ENCODE data around the gene SMIM30.
"Not testable (repeated sequence)": the region's sequence is repeated elsewhere in the genome, so short reads cannot be mapped to it uniquely, and the experiment has no call there.

The SMIM30 gene

GRCh38 chr7:113118074-113118959 is at the start of gene SMIM30:
SMIM30 (minus strand) TSS chr7:113118554; CDS start chr7:113117578, 976 bp downstream.
- H3K27me3 ChIP-seq (ENCODE audit: control insufficient read depth, insufficient read depth, low read length): peaks cover 4% of the 10 kb centered on the region
- no peaks in the 10 kb centered on the region for H3K36me3 ChIP-seq (ENCODE audit: control insufficient read depth, insufficient read depth, low read length)

GRCh38 chr7:113166176-113166575 is 47.8 kb upstream of the SMIM30 start:
- not testable (repeated sequence) for H3K4me3 ChIP-seq (ENCODE audit: low read depth, low read length); H3K27me3 ChIP-seq (ENCODE audit: control insufficient read depth, insufficient read depth, low read length); H3K9me3 ChIP-seq (ENCODE audit: control insufficient read depth, insufficient read depth, low read length); H3K36me3 ChIP-seq (ENCODE audit: control insufficient read depth, insufficient read depth, low read length); H3K4me1 ChIP-seq (ENCODE audit: control insufficient read depth, insufficient read depth, low read length); H3K9ac ChIP-seq (ENCODE audit: low read depth, low read length)

More at GRCh38 chr7:113118074-113118959, at the start of gene SMIM30:
- Histone ChIP-seq H3K9me3 (ENCODE audit: control insufficient read depth, insufficient read depth, low read length) (no peaks in the 10 kb centered on the region), H3K9ac (ENCODE audit: low read depth, low read length) (peak within 1 kb of the TSS; percentile 14), H3K4me1 (ENCODE audit: control insufficient read depth, insufficient read depth, low read length) (peaks cover 3% of the 10 kb centered on the region), H3K4me3 (ENCODE audit: low read depth, low read length) (peak within 1 kb of the TSS; percentile 86)

GRCh38 chr7:113161050-113161449 is 42.7 kb upstream of the SMIM30 start:
- Histone ChIP-seq H3K9ac (ENCODE audit: low read depth, low read length) (no peak overlapping the region), H3K4me1 (ENCODE audit: control insufficient read depth, insufficient read depth, low read length) (no peaks in the 10 kb centered on the region), H3K4me3 (ENCODE audit: low read depth, low read length) (no peak overlapping the region), H3K9me3 (ENCODE audit: control insufficient read depth, insufficient read depth, low read length) (no peaks in the 10 kb centered on the region), H3K36me3 (ENCODE audit: control insufficient read depth, insufficient read depth, low read length) (no peaks in the 10 kb centered on the region), H3K27me3 (ENCODE audit: control insufficient read depth, insufficient read depth, low read length) (no peaks in the 10 kb centered on the region)

- no peaks in the 10 kb centered on the region for H3K9me3 ChIP-seq (ENCODE audit: control insufficient read depth, insufficient read depth, low read length)
- no peak overlapping the region for H3K9ac ChIP-seq (ENCODE audit: low read depth, low read length)
- no peaks in the 10 kb centered on the region for H3K36me3 ChIP-seq (ENCODE audit: control insufficient read depth, insufficient read depth, low read length)
- no peaks in the 10 kb centered on the region for H3K27me3 ChIP-seq (ENCODE audit: control insufficient read depth, insufficient read depth, low read length)
- H3K4me3 ChIP-seq (ENCODE audit: low read depth, low read length): no peak overlapping the region
- H3K4me1 ChIP-seq (ENCODE audit: control insufficient read depth, insufficient read depth, low read length): no peaks in the 10 kb centered on the region
Observed at GRCh38 chr7:113159746-113160339, 41.5 kb upstream of the SMIM30 start.

GRCh38 chr7:113158756-113159155 is 40.4 kb upstream of the SMIM30 start:
- Histone ChIP-seq H3K9me3 (ENCODE audit: control insufficient read depth, insufficient read depth, low read length) (no peaks in the 10 kb centered on the region), H3K4me1 (ENCODE audit: control insufficient read depth, insufficient read depth, low read length) (no peaks in the 10 kb centered on the region), H3K36me3 (ENCODE audit: control insufficient read depth, insufficient read depth, low read length) (no peaks in the 10 kb centered on the region), H3K27me3 (ENCODE audit: control insufficient read depth, insufficient read depth, low read length) (no peaks in the 10 kb centered on the region), H3K4me3 (ENCODE audit: low read depth, low read length) (no peak overlapping the region), H3K9ac (ENCODE audit: low read depth, low read length) (no peak overlapping the region)

- Histone ChIP-seq H3K9ac (ENCODE audit: low read depth, low read length) (no peak overlapping the region), H3K9me3 (ENCODE audit: control insufficient read depth, insufficient read depth, low read length) (no peaks in the 10 kb centered on the region), H3K4me3 (ENCODE audit: low read depth, low read length) (no peak overlapping the region), H3K27me3 (ENCODE audit: control insufficient read depth, insufficient read depth, low read length) (no peaks in the 10 kb centered on the region), H3K4me1 (ENCODE audit: control insufficient read depth, insufficient read depth, low read length) (no peaks in the 10 kb centered on the region), H3K36me3 (ENCODE audit: control insufficient read depth, insufficient read depth, low read length) (no peaks in the 10 kb centered on the region)
Observed at GRCh38 chr7:113154117-113154516, 35.8 kb upstream of the SMIM30 start.

- peaks cover 3% of the 10 kb centered on the region for H3K4me1 ChIP-seq (ENCODE audit: control insufficient read depth, insufficient read depth, low read length)
- H3K36me3 ChIP-seq (ENCODE audit: control insufficient read depth, insufficient read depth, low read length): no peaks in the 10 kb centered on the region
- no peaks in the 10 kb centered on the region for H3K27me3 ChIP-seq (ENCODE audit: control insufficient read depth, insufficient read depth, low read length)
- no peak overlapping the region for H3K9ac ChIP-seq (ENCODE audit: low read depth, low read length)
- no peak overlapping the region for H3K4me3 ChIP-seq (ENCODE audit: low read depth, low read length)
- H3K9me3 ChIP-seq (ENCODE audit: control insufficient read depth, insufficient read depth, low read length): no peaks in the 10 kb centered on the region
Observed at GRCh38 chr7:113144817-113145216, 26.5 kb upstream of the SMIM30 start.

- Histone ChIP-seq H3K27me3 (ENCODE audit: control insufficient read depth, insufficient read depth, low read length) (no peaks in the 10 kb centered on the region), H3K4me1 (ENCODE audit: control insufficient read depth, insufficient read depth, low read length) (peaks cover 3% of the 10 kb centered on the region), H3K36me3 (ENCODE audit: control insufficient read depth, insufficient read depth, low read length) (no peaks in the 10 kb centered on the region), H3K9ac (ENCODE audit: low read depth, low read length) (no peak overlapping the region), H3K9me3 (ENCODE audit: control insufficient read depth, insufficient read depth, low read length) (no peaks in the 10 kb centered on the region), H3K4me3 (ENCODE audit: low read depth, low read length) (no peak overlapping the region)
Observed at GRCh38 chr7:113143486-113144257, 25.3 kb upstream of the SMIM30 start.

- Histone ChIP-seq H3K36me3 (ENCODE audit: control insufficient read depth, insufficient read depth, low read length) (no peaks in the 10 kb centered on the region), H3K4me1 (ENCODE audit: control insufficient read depth, insufficient read depth, low read length) (peaks cover 3% of the 10 kb centered on the region), H3K9me3 (ENCODE audit: control insufficient read depth, insufficient read depth, low read length) (no peaks in the 10 kb centered on the region), H3K4me3 (ENCODE audit: low read depth, low read length) (no peak overlapping the region), H3K27me3 (ENCODE audit: control insufficient read depth, insufficient read depth, low read length) (no peaks in the 10 kb centered on the region), H3K9ac (ENCODE audit: low read depth, low read length) (no peak overlapping the region)
Observed at GRCh38 chr7:113142385-113143119, 24.2 kb upstream of the SMIM30 start.

GRCh38 chr7:113141803-113142202 is 23.4 kb upstream of the SMIM30 start:
- Histone ChIP-seq H3K27me3 (ENCODE audit: control insufficient read depth, insufficient read depth, low read length) (no peaks in the 10 kb centered on the region), H3K4me1 (ENCODE audit: control insufficient read depth, insufficient read depth, low read length) (peaks cover 3% of the 10 kb centered on the region), H3K9me3 (ENCODE audit: control insufficient read depth, insufficient read depth, low read length) (no peaks in the 10 kb centered on the region), H3K4me3 (ENCODE audit: low read depth, low read length) (no peak overlapping the region), H3K36me3 (ENCODE audit: control insufficient read depth, insufficient read depth, low read length) (no peaks in the 10 kb centered on the region), H3K9ac (ENCODE audit: low read depth, low read length) (no peak overlapping the region)

GRCh38 chr7:113140956-113141355 is 22.6 kb upstream of the SMIM30 start:
- no peaks in the 10 kb centered on the region for H3K36me3 ChIP-seq (ENCODE audit: control insufficient read depth, insufficient read depth, low read length)

More at GRCh38 chr7:113140956-113141355, 22.6 kb upstream of the SMIM30 start:
- no peak overlapping the region for H3K4me3 ChIP-seq (ENCODE audit: low read depth, low read length)
- no peaks in the 10 kb centered on the region for H3K27me3 ChIP-seq (ENCODE audit: control insufficient read depth, insufficient read depth, low read length)
- H3K4me1 ChIP-seq (ENCODE audit: control insufficient read depth, insufficient read depth, low read length): peaks cover 3% of the 10 kb centered on the region
- H3K9ac ChIP-seq (ENCODE audit: low read depth, low read length): no peak overlapping the region
- H3K9me3 ChIP-seq (ENCODE audit: control insufficient read depth, insufficient read depth, low read length): no peaks in the 10 kb centered on the region

All from iPS-15b (cell line).